Bladder microvascular endothelial cell (primary cell): Measurements from ENCODE around the gene NPHP1. TPM values are rescaled to one million over a fixed set of nuclear protein-coding genes. Genes with fewer than 3 reads are reported as not detected.

Experiments
- total RNA-seq: library from RNA; depleted of rRNA; stranded (reverse); fragments of >200 nt; gene quantifications from 2 replicates; pipeline ENCODE4 v1.2.3, GENCODE V29; 2014

NPHP1 gene
- total RNA-seq, result 1.9 and 2.5 TPM in 2 replicates

GRCh38 chr2:110204408-110205385 lies at the start of gene NPHP1:
NPHP1 (minus strand) TSS chr2:110205013; CDS start chr2:110204968, 45 bp downstream.

DNA sequence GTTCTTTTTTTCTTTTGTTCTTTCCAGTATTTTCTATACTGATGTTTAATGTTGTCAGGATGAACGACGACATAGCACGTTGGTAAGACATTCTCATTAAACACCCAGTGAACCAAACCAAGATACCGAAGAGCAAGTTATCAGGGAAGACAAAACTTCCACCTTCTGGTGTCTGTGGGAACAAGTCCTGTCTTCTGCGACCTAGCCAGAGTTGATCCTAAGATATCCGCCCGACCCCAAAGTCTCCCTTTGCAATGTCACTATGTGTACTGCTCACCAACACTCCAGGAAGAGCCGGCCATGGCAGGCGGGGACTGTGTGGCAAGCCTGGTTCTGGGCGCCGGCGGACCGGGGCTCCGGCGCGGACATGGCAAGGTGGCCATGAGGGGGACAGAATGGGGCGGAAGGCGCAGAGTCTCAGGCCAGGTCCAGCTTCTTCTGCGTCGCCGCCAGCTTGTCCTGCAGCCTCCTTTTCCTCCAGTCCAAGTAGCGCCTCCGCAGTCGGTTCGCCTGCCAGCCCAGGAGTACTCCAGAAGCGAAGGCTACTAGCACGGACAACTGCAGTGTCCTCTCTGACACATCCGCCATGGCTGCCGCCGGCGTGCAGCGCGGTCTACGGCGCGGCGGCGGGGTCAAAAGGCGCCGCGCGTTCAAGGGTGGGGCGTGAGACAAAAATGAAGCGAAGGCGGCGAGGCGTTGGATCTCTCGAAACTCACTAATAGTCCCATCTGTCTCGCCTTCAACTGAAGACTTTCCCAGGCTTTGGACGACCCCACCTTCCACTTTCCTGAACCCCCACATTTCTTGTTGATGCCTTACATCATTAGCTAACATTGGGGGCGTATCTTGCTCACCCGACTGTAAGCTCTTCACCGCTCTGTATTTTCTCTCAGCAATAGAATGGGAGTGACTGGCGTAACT lies 7.4 kb upstream of the NPHP1 start, which contains the start of gene MTLN:
Gene MTLN, minus strand, starts transcription at position 610 of the 921 bp plus-strand sequence. Its CDS starts 22 bp downstream, at position 588.

GRCh38 chr2:110115291-110116032 lies 89.4 kb downstream of the NPHP1 start, which contains the start of gene MALL:
MALL (minus strand) TSS chr2:110115822; CDS start chr2:110115792, 30 bp downstream.

Other genes starting within 250 kb of the NPHP1 start
- 23.1 and 47.9 TPM in 2 replicates for gene MALL, start 89.2 kb downstream of the NPHP1 start, total RNA-seq
- gene MTLN, start 7.5 kb upstream of the NPHP1 start, total RNA-seq, result 44.4 and 101 TPM in 2 replicates